DND-41 (cell line): ENCODE measurements around the gene ALOX5.

Experiments used
- CTCF ChIP-seq: IDR thresholded peaks from 2 replicates; pipeline ENCODE4 v1.5.1; 2012; ENCODE audit warnings: borderline replicate concordance, low read length, moderate library complexity, mild to moderate bottlenecking; ENCODE audit not compliant: poor library complexity, severe bottlenecking; ENCODE audit errors: extremely low read depth
- EZH2 ChIP-seq: IDR thresholded peaks from 3 replicates; pipeline ENCODE4 v1.6.1; 2012; ENCODE audit warnings: borderline replicate concordance, low read depth, mild to moderate bottlenecking, moderate library complexity, low read length, inconsistent platforms; ENCODE audit not compliant: severe bottlenecking

DNA sequence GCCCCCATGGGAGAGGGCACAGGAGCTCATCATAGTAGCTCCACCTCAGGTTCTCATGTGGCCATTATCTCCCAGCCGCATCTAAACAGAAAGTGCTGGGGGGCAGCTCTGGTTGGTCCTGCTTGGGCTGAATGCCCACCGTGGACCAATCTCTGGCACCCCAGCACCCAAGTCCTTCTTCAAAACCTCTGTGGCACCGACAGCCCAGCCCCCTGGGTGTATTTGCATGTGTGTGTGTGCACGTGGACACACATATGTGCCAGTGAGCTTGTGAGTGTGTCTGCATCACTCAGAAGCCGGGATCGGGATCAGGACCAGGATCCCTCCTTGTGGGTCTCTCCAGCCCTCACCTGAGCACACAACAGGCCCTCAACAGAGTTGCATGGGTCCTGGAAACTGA, 68.2 kb downstream of the ALOX5 start:
- TF ChIP-seq CTCF, result no peak
- TF ChIP-seq EZH2, result no peak
